Gastrocnemius medialis (tissue), 4 donors: Measurements from ENCODE around the gene NT5DC3.

ENCODE experiments used
- POLR2A ChIP-seq, 2 donors: fragments of 450-650 bp; IDR thresholded peaks; one replicate each; pipeline ENCODE4 v1.6.1; 2017; ENCODE audit warnings: antibody characterized with exemption in 2 of 2, mild to moderate bottlenecking in 2 of 2, moderate library complexity in 2 of 2
- TF ChIP-seq, protein P1 (sequence below), 5 experiments: fragments of 450-650 bp in 3 of 5; fragments of 200-600 bp in 2 of 5; sonication (generic) in 2 of 5; IDR thresholded peaks in 4 of 5; conservative IDR thresholded peaks in 1 of 5; 1 replicate in 4 of 5; 2 replicates in 1 of 5; pipeline ENCODE4 v1.5.1; 2016 to 2019; ENCODE audit warnings: antibody characterized with exemption in 5 of 5, mild to moderate bottlenecking in 3 of 5, moderate library complexity in 3 of 5

DNA sequence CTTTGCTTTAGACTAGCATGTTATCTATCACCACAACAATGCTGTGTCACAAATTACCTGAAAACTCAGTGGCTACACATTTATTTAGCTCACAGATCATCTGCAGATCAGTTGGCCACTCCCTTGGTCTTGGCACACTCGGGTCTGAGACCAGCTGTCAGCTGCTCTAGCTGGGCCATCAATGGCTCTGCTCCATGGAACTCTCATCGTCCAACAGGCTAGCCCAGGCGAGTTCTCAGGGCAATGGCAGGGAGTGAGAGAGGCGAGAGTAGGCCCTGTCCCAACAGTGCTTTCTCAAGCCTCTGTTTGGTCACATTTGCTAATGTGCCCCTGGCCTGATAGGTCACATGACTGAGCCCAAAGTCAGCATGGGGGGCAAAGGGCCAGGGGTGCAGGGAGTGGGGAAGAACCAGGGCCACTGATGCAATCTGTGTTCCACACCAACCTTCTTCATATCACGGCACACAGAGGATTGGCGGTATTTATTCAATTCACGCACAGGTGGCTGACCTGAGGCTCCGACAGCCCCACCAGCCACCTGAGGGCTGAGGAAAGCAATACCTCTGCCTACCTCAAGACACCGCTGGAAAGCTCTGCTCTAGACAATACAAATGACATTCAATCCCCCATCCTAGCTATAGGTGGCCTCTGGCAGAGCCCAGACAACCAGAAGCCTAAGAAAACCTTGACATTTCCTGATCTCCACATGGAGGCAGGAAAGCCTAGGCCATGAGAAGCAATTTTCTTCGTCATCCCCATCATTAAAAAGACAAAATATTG is 82.5 kb downstream of the NT5DC3 start:
- TF ChIP-seq, protein P1, sequence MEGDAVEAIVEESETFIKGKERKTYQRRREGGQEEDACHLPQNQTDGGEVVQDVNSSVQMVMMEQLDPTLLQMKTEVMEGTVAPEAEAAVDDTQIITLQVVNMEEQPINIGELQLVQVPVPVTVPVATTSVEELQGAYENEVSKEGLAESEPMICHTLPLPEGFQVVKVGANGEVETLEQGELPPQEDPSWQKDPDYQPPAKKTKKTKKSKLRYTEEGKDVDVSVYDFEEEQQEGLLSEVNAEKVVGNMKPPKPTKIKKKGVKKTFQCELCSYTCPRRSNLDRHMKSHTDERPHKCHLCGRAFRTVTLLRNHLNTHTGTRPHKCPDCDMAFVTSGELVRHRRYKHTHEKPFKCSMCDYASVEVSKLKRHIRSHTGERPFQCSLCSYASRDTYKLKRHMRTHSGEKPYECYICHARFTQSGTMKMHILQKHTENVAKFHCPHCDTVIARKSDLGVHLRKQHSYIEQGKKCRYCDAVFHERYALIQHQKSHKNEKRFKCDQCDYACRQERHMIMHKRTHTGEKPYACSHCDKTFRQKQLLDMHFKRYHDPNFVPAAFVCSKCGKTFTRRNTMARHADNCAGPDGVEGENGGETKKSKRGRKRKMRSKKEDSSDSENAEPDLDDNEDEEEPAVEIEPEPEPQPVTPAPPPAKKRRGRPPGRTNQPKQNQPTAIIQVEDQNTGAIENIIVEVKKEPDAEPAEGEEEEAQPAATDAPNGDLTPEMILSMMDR (IDR thresholded peaks at IDR 0.05 in 4 of 5, conservative IDR thresholded peaks at IDR 0.05 in 1 of 5), result no peak
- TF ChIP-seq POLR2A (IDR thresholded peaks at IDR 0.05), result no peak
